MCF 10A (cell line): ENCODE measurements around the gene PALLD. TPM values are rescaled to one million over a fixed set of nuclear protein-coding genes. Genes with fewer than 3 reads are reported as not detected.
A peak's percentile ranks its signal among the peaks of the same experiment; 100 is the strongest.

ENCODE experiments used
- BruUV-seq: library from RNA; stranded (reverse); fragments of 400-500 nt; replicated peaks from 2 replicates; lab custom pipeline; 2021; lab: Mats Ljungman, UMichigan
- CTCF ChIA-PET: fragments of 300-600 bp; sonication (Branson Sonifier 250); formaldehyde crosslinking; extraction: SDS; loops from one replicate; lab custom pipeline; 2021; ENCODE audit warnings: antibody characterized with exemption, inconsistent platforms; lab: Yijun Ruan, JAX
- POLR2A ChIA-PET: fragments of 300-600, 350-650 bp; sonication (Branson Sonifier 250); formaldehyde crosslinking; extraction: SDS; loops from one replicate; lab custom pipeline; 2020; ENCODE audit warnings: antibody characterized with exemption, inconsistent platforms; lab: Yijun Ruan, JAX
- DNase-seq: peaks from one replicate; pipeline ENCODE4 v3.0.0-alpha.2; 2018; ENCODE audit not compliant: unreplicated experiment
- H3K27ac Mint-ChIP-seq: one replicate; pipeline ENCODE4 v1.8.0; 2022; ENCODE audit warnings: mild to moderate bottlenecking, low read depth, mixed read lengths; ENCODE audit not compliant: unreplicated experiment
- H3K27me3 Mint-ChIP-seq: one replicate; pipeline ENCODE4 v1.8.0; 2022; ENCODE audit warnings: mixed read lengths; ENCODE audit not compliant: insufficient read depth, unreplicated experiment
- H3K36me3 Mint-ChIP-seq: one replicate; pipeline ENCODE4 v1.8.0; 2022; ENCODE audit warnings: mild to moderate bottlenecking, moderate library complexity, mixed read lengths; ENCODE audit not compliant: insufficient read depth, unreplicated experiment
- H3K4me1 Mint-ChIP-seq: one replicate; pipeline ENCODE4 v1.8.0; 2022; ENCODE audit warnings: mixed read lengths; ENCODE audit not compliant: insufficient read depth, unreplicated experiment
- H3K4me3 Mint-ChIP-seq: one replicate; pipeline ENCODE4 v1.8.0; 2022; ENCODE audit warnings: mild to moderate bottlenecking, moderate library complexity, mixed read lengths; ENCODE audit not compliant: unreplicated experiment
- H3K9me3 Mint-ChIP-seq: one replicate; pipeline ENCODE4 v1.8.0; 2022; ENCODE audit warnings: mixed read lengths; ENCODE audit not compliant: unreplicated experiment
- CTCF ChIP-seq: fragments of 200-600 bp; IDR thresholded peaks from one replicate; pipeline ENCODE4 v1.8.0; 2022; ENCODE audit warnings: antibody characterized with exemption, mild to moderate bottlenecking; ENCODE audit not compliant: unreplicated experiment
- intact Hi-C: fragments of 100-400 bp; cut with micrococcal nuclease; formaldehyde crosslinking; loops from 2 replicates; pipeline ENCODE4 v1.14.1; 2022
- total RNA-seq: library from RNA; stranded (reverse); gene quantifications from 2 replicates; pipeline ENCODE4 v1.2.3, GENCODE V29; 2022

PALLD gene
- total RNA-seq, 1 experiment from 2014 or later: 191 TPM

GRCh38 chr4:168655182-168655581 is 158.3 kb downstream of the PALLD start:
- intact Hi-C loops: no loop called here
- ChIA-PET POLR2A (interaction anchor here (1.0 to 4.2 kb wide), 13 partner anchors 18 to 180 kb away, joined by 3 to 31 read pairs (median 6); no protein-coding TSS in a partner anchor), CTCF (interaction anchor here (0.6 to 1.6 kb wide), 10 partner anchors 21 to 268 kb away, joined by 3 to 7 read pairs (median 3); no protein-coding TSS in a partner anchor)
- no TSS peak for BruUV-seq
- no peak for TF ChIP-seq CTCF
- Mint-ChIP-seq H3K4me3 (peak overlapping the region; percentile 23), H3K36me3 (no peaks in the 10 kb centered on the region), H3K9me3 (no peaks in the 10 kb centered on the region), H3K27ac (peak overlapping the region; percentile 77), H3K4me1 (peaks cover 40% of the 10 kb centered on the region), H3K27me3 (no peaks in the 10 kb centered on the region)
- no peak for DNase-seq

DNA sequence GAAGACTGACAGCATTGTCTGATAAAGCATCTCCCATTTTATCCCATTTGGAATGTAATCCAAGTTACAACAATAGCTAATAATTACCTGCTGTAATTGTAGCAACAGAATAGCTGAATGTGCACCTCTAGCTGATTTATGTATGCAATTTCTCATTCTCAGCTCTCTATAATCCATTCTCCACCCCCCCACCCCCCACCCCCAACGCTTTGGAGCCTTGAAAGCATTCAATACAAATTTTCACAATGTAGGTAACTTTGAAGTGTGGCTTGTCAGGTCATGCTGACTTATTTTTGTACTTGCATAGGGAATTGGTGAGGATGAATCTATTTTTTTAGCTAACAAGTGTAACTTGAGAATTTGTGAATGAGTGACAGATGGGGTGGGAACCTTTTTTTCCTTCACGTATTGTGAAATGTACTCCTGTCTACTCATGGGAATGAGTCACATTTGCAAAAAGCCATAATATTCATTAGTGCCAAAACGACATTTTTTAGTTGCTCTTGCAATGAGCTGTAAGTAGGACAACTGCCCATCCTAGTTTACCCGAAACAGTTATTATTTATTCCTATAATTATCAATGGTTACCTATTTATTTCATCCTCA is 159.3 kb downstream of the PALLD start:
- CTCF ChIA-PET: interaction anchor here (0.6 to 2.4 kb wide), 8 partner anchors 9 to 104 kb away, joined by 3 to 15 read pairs (median 4); no protein-coding TSS in a partner anchor
- TF ChIP-seq CTCF: no peak
- BruUV-seq: no TSS peak
- intact Hi-C loops: loop anchor here (1.0 kb wide), 1 partner anchor 69 kb away; no protein-coding TSS in a partner anchor
- peak; percentile 92 for DNase-seq
- no peak overlapping the region for H3K4me3 Mint-ChIP-seq
- POLR2A ChIA-PET: interaction anchor here (0.6 to 4.2 kb wide), 19 partner anchors 19 to 1541 kb away, joined by 3 to 31 read pairs (median 5); partner anchors contain the start of gene DDX60L
- no peaks in the 10 kb centered on the region for H3K9me3 Mint-ChIP-seq
- H3K27ac Mint-ChIP-seq: peak overlapping the region; percentile 49
- peaks cover 34% of the 10 kb centered on the region for H3K4me1 Mint-ChIP-seq
- no peaks in the 10 kb centered on the region for H3K27me3 Mint-ChIP-seq
- no peaks in the 10 kb centered on the region for H3K36me3 Mint-ChIP-seq

DNA sequence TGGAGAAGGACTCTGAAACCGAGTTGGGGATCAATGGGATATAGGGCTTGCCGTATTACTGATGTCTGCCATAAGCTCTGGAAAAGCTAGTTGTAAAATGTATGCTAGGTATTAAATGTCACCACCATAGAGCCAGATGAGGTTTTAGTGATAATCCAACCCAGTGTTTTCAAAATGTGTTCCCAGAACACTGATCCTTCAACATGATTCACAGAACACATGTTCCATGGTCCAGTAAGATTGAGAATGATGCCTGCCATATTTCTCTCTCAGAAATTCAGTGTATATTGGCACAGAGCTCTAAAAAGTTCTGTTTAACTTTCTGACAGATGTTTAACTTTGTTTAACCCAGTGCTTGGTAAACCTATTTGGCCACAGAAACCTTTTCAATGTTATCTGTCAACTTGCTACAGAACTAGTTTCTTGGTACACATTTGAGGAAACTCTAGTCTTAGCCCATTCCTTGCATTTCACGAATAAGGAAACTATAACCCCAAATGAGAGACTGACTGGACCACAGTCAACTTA is 160.2 kb downstream of the PALLD start:
- intact Hi-C loops: loop anchor here (1.0 kb wide), 1 partner anchor 70 kb away; no protein-coding TSS in a partner anchor

More for the DNA sequence above, 160.2 kb downstream of the PALLD start:
- H3K9me3 Mint-ChIP-seq: no peaks in the 10 kb centered on the region
- H3K36me3 Mint-ChIP-seq: no peaks in the 10 kb centered on the region
- peak overlapping the region; percentile 49 for H3K27ac Mint-ChIP-seq
- no peaks in the 10 kb centered on the region for H3K27me3 Mint-ChIP-seq
- no TSS peak for BruUV-seq
- no peak for DNase-seq
- no peak for TF ChIP-seq CTCF
- ChIA-PET POLR2A (interaction anchor here (0.6 to 4.2 kb wide), 18 partner anchors 10 to 1542 kb away, joined by 3 to 31 read pairs (median 4); no protein-coding TSS in a partner anchor), CTCF (interaction anchor here (0.6 to 2.4 kb wide), 8 partner anchors 9 to 260 kb away, joined by 3 to 15 read pairs (median 4); no protein-coding TSS in a partner anchor)
- no peak overlapping the region for H3K4me3 Mint-ChIP-seq
- H3K4me1 Mint-ChIP-seq: peaks cover 27% of the 10 kb centered on the region
